HepG2 (cell line): ENCODE measurements around the gene COASY. TPM values are rescaled to one million over a fixed set of nuclear protein-coding genes. Genes with fewer than 3 reads are reported as not detected.

Source experiments
- CREB1 ChIP-seq, 2 experiments: fragments of 450-650 bp in 1 of 2; IDR thresholded peaks; 2 replicates each; pipeline ENCODE4 v1.6.1; 2016 to 2017; ENCODE audit warnings: control low read depth in 1 of 2, mild to moderate bottlenecking in 1 of 2, missing compliant biosample characterization in 1 of 2, missing genetic modification characterization in 1 of 2
- ETV5 ChIP-seq: IDR thresholded peaks from 2 replicates; pipeline ENCODE4 v1.6.1; 2018; ENCODE audit warnings: missing biosample characterization, missing genetic modification reagents, inconsistent platforms, borderline replicate concordance
- ISL2 ChIP-seq: sonication (generic); formaldehyde crosslinking; IDR thresholded peaks from 2 replicates; pipeline ENCODE4 v1.5.0; 2020; ENCODE audit warnings: missing genetic modification reagents
- KDM5B ChIP-seq: sonication (generic); formaldehyde crosslinking; IDR thresholded peaks from 2 replicates; pipeline ENCODE4 v1.4.0; 2020; ENCODE audit warnings: missing genetic modification reagents, mild to moderate bottlenecking, borderline replicate concordance
- KLF16 ChIP-seq, 2 experiments: sonication (generic) in 1 of 2; formaldehyde crosslinking in 1 of 2; IDR thresholded peaks; 2 replicates each; pipeline versions ENCODE4 v1.6.1 to v1.8.0; 2016 to 2023; ENCODE audit warnings: missing genetic modification reagents in 2 of 2, missing compliant biosample characterization in 1 of 2
- MTA1 ChIP-seq: sonication (generic); formaldehyde crosslinking; IDR thresholded peaks from 2 replicates; pipeline ENCODE4 v1.4.0; 2020; ENCODE audit warnings: missing genetic modification reagents, mild to moderate bottlenecking, borderline replicate concordance
- NFIC ChIP-seq: IDR thresholded peaks from 2 replicates; pipeline ENCODE4 v1.6.1; 2012; ENCODE audit warnings: mild to moderate bottlenecking, low read length, inconsistent platforms
- RBFOX2 ChIP-seq: fragments of 200-400 bp; formaldehyde crosslinking; IDR thresholded peaks from 2 replicates; pipeline ENCODE4 v1.6.1; 2017; ENCODE audit warnings: low read depth, mild to moderate bottlenecking, low read length
- SALL1 ChIP-seq: sonication (generic); formaldehyde crosslinking; IDR thresholded peaks from 2 replicates; pipeline ENCODE4 v1.8.0; 2022; ENCODE audit warnings: mild to moderate bottlenecking, missing genetic modification reagents
- SRSF4 ChIP-seq: fragments of 200-400 bp; formaldehyde crosslinking; IDR thresholded peaks from one replicate; pipeline ENCODE4 v1.6.1; 2018; ENCODE audit warnings: mild to moderate bottlenecking, low read depth, low read length, moderate library complexity; ENCODE audit not compliant: poor library complexity, severe bottlenecking
- ZNF484 ChIP-seq: sonication (generic); formaldehyde crosslinking; IDR thresholded peaks from 2 replicates; pipeline ENCODE4 v1.5.1; 2020; ENCODE audit warnings: mild to moderate bottlenecking, low read depth, missing genetic modification reagents, borderline replicate concordance
- ZNF589 ChIP-seq: sonication (generic); formaldehyde crosslinking; conservative IDR thresholded peaks from 2 replicates; pipeline ENCODE4 v1.8.0; 2022; ENCODE audit warnings: mild to moderate bottlenecking, moderate library complexity, missing genetic modification reagents
- ZNF841 ChIP-seq: sonication (generic); formaldehyde crosslinking; IDR thresholded peaks from 2 replicates; pipeline ENCODE4 v1.8.1; 2023; ENCODE audit warnings: missing genetic modification reagents, borderline replicate concordance
- polyA plus RNA-seq, 8 experiments: library from polyadenylated mRNA; depleted of rRNA in 3 of 8; stranded (reverse) in 7 of 8; unstranded in 1 of 8; fragments of >200 nt; fragmentation: Illumina TruSeq in 4 of 8; extraction: Trizol in 4 of 8; gene quantifications; 2 replicates each; pipeline versions ENCODE4 v1.2.1 to v1.2.3, GENCODE V29; 2011 to 2016; ENCODE audit warnings: low read depth in 4 of 8, missing spikeins in 1 of 8, mixed read lengths in 1 of 8; ENCODE audit not compliant: insufficient read depth in 1 of 8
- total RNA-seq, 5 experiments: library from RNA; depleted of rRNA; stranded (reverse); fragments of >200 nt; fragmentation: Illumina TruSeq; extraction: Trizol; gene quantifications; 2 replicates each; pipeline ENCODE4 v1.2.3, GENCODE V29; 2016; ENCODE audit warnings: low read depth in 1 of 5
- TF ChIP-seq, protein P1 (sequence below): sonication (generic); formaldehyde crosslinking; conservative IDR thresholded peaks from 2 replicates; pipeline ENCODE4 v1.4.0; 2020; ENCODE audit warnings: missing genetic modification reagents
- TF ChIP-seq, protein P2 (sequence below): sonication (generic); formaldehyde crosslinking; IDR thresholded peaks from 2 replicates; pipeline ENCODE4 v1.4.0; 2020; ENCODE audit warnings: missing genetic modification reagents
- TF ChIP-seq, protein P3 (sequence below): sonication (generic); formaldehyde crosslinking; IDR thresholded peaks from 2 replicates; pipeline ENCODE4 v1.5.0; 2020; ENCODE audit warnings: missing genetic modification reagents
- TF ChIP-seq, protein P4 (sequence below): sonication (generic); formaldehyde crosslinking; IDR thresholded peaks from 2 replicates; pipeline ENCODE4 v1.5.1; 2020; ENCODE audit warnings: mild to moderate bottlenecking, missing genetic modification reagents, moderate library complexity
- TF ChIP-seq, protein P5 (sequence below): sonication (generic); formaldehyde crosslinking; IDR thresholded peaks from 2 replicates; pipeline ENCODE4 v1.5.0; 2020; ENCODE audit warnings: missing genetic modification reagents

COASY gene
- total and polyA plus RNA-seq, 2 of the 13 experiments (the other 11 are each of a cell fraction or from before 2014, with no cell fraction given) = 90.7 to 125 TPM

DNA sequence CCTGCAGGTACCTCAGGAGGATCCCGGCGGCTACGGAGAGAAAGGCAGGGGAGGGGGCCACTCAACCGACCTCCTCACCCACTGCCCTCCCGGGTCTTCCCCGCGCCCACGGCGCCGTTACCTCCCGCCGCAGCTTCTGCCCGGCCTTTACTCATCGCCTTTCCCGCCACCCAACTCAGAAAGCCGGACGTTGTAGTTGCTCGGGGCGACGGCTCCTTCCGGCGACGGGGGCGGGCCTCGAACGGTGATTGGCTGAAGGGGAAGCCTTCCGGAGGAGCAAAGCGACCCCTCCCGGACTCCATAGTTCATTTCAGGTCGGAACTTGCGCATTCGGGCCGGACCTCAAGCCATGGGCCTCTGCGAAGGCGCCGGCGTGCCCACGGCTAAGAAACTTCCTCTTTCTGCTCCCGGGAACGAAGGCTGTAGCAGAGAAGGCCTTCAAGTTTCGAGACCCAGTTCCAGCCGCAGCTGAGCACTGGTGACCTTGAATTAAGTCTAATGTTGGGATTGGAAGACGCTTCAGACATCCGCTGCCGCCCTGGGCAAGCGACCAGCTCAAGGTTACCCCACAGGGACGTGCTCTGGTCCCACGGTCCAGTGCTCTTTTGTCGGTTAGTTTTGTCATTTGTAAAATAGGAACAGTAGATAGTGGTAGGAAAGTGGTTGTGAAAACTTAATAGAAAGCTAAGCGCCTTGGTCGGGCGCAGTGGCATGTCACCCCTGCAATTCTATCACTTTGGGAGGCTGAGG lies 15.8 kb downstream of the COASY start, which contains the start of gene PSMC3IP (continued):
- TF ChIP-seq, protein P1, sequence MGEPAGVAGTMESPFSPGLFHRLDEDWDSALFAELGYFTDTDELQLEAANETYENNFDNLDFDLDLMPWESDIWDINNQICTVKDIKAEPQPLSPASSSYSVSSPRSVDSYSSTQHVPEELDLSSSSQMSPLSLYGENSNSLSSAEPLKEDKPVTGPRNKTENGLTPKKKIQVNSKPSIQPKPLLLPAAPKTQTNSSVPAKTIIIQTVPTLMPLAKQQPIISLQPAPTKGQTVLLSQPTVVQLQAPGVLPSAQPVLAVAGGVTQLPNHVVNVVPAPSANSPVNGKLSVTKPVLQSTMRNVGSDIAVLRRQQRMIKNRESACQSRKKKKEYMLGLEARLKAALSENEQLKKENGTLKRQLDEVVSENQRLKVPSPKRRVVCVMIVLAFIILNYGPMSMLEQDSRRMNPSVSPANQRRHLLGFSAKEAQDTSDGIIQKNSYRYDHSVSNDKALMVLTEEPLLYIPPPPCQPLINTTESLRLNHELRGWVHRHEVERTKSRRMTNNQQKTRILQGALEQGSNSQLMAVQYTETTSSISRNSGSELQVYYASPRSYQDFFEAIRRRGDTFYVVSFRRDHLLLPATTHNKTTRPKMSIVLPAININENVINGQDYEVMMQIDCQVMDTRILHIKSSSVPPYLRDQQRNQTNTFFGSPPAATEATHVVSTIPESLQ (CRISPR knock-in tag) = peak; percentile 95
- TF ChIP-seq ISL2 (CRISPR knock-in tag) (no peak; the same call in 1 of the 2 replicates), ZNF841 (CRISPR knock-in tag) (no peak), SALL1 (peak; percentile 86), ZNF484 (no peak), MTA1 (CRISPR knock-in tag) (peak; percentile 66; the same call in 1 of the 2 replicates), NFIC (no peak; the same call in 1 of the 2 replicates), CREB1 (IDR thresholded peaks at IDR 0.05) (peak; percentile 74), CREB1 (CRISPR knock-in tag; IDR thresholded peaks at IDR 0.05) (peak; percentile 93), ETV5 (peak; percentile 81), KDM5B (CRISPR knock-in tag) (peak; percentile 85), RBFOX2 (peak; percentile 89), SRSF4 (no peak), KLF16 (CRISPR knock-in tag; IDR thresholded peaks at IDR 0.05) (peak in 1 of 2 experiments; percentile 80; a peak in 2 of 4 replicates), ZNF589 (CRISPR knock-in tag) (no peak; the same call in 1 of the 2 replicates)
- TF ChIP-seq, protein P2, sequence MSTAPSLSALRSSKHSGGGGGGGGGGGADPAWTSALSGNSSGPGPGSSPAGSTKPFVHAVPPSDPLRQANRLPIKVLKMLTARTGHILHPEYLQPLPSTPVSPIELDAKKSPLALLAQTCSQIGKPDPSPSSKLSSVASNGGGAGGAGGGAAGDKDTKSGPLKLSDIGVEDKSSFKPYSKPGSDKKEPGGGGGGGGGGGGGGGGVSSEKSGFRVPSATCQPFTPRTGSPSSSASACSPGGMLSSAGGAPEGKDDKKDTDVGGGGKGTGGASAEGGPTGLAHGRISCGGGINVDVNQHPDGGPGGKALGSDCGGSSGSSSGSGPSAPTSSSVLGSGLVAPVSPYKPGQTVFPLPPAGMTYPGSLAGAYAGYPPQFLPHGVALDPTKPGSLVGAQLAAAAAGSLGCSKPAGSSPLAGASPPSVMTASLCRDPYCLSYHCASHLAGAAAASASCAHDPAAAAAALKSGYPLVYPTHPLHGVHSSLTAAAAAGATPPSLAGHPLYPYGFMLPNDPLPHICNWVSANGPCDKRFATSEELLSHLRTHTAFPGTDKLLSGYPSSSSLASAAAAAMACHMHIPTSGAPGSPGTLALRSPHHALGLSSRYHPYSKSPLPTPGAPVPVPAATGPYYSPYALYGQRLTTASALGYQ (CRISPR knock-in tag) = peak; percentile 82
- TF ChIP-seq, protein P3, sequence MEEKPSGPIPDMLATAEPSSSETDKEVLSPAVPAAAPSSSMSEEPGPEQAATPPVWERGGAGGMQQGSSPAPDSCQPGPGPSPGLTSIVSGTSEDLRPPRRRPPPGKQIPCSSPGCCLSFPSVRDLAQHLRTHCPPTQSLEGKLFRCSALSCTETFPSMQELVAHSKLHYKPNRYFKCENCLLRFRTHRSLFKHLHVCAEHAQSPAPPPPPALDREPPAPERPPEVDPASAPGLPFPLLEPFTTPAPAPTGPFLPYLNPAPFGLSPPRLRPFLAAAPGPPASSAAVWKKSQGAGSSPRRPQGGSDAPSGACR (CRISPR knock-in tag) = 0 out of 2 replicates have a peak, but pooled peaks have one; percentile 24
- TF ChIP-seq, protein P4, sequence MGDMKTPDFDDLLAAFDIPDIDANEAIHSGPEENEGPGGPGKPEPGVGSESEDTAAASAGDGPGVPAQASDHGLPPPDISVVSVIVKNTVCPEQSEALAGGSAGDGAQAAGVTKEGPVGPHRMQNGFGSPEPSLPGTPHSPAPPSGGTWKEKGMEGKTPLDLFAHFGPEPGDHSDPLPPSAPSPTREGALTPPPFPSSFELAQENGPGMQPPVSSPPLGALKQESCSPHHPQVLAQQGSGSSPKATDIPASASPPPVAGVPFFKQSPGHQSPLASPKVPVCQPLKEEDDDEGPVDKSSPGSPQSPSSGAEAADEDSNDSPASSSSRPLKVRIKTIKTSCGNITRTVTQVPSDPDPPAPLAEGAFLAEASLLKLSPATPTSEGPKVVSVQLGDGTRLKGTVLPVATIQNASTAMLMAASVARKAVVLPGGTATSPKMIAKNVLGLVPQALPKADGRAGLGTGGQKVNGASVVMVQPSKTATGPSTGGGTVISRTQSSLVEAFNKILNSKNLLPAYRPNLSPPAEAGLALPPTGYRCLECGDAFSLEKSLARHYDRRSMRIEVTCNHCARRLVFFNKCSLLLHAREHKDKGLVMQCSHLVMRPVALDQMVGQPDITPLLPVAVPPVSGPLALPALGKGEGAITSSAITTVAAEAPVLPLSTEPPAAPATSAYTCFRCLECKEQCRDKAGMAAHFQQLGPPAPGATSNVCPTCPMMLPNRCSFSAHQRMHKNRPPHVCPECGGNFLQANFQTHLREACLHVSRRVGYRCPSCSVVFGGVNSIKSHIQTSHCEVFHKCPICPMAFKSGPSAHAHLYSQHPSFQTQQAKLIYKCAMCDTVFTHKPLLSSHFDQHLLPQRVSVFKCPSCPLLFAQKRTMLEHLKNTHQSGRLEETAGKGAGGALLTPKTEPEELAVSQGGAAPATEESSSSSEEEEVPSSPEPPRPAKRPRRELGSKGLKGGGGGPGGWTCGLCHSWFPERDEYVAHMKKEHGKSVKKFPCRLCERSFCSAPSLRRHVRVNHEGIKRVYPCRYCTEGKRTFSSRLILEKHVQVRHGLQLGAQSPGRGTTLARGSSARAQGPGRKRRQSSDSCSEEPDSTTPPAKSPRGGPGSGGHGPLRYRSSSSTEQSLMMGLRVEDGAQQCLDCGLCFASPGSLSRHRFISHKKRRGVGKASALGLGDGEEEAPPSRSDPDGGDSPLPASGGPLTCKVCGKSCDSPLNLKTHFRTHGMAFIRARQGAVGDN (CRISPR knock-in tag) = peak; percentile 98
- TF ChIP-seq, protein P5, sequence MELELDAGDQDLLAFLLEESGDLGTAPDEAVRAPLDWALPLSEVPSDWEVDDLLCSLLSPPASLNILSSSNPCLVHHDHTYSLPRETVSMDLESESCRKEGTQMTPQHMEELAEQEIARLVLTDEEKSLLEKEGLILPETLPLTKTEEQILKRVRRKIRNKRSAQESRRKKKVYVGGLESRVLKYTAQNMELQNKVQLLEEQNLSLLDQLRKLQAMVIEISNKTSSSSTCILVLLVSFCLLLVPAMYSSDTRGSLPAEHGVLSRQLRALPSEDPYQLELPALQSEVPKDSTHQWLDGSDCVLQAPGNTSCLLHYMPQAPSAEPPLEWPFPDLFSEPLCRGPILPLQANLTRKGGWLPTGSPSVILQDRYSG (CRISPR knock-in tag) = no peak
